K562 (cell line): Measurements from ENCODE around the gene CYP1B1.

Experiments used
- CREB1 ChIP-seq, 2 experiments: sonication (generic) in 1 of 2; formaldehyde crosslinking in 1 of 2; IDR thresholded peaks; 2 replicates each; pipeline versions ENCODE4 v1.6.1 to v1.8.0; 2012 to 2022; ENCODE audit warnings: inconsistent platforms in 1 of 2, mild to moderate bottlenecking in 1 of 2, missing genetic modification reagents in 1 of 2, moderate library complexity in 1 of 2
- DPF2 ChIP-seq: fragments of 450-650 bp; IDR thresholded peaks from 2 replicates; pipeline ENCODE4 v1.6.1; 2016
- ILK ChIP-seq: fragments of 450-650 bp; IDR thresholded peaks from 2 replicates; pipeline ENCODE4 v1.6.1; 2016; ENCODE audit warnings: missing genetic modification characterization, low read depth, mild to moderate bottlenecking, missing compliant biosample characterization, moderate library complexity, borderline replicate concordance
- KAT8 ChIP-seq: fragments of 450-650 bp; IDR thresholded peaks from 2 replicates; pipeline ENCODE4 v1.6.1; 2016; ENCODE audit warnings: low read depth, mild to moderate bottlenecking
- PHF21A ChIP-seq: fragments of 450-650 bp; IDR thresholded peaks from 2 replicates; pipeline ENCODE4 v1.6.1; 2017; ENCODE audit warnings: low read depth, borderline replicate concordance
- POLR2AphosphoS5 ChIP-seq: IDR thresholded peaks from 2 replicates; pipeline ENCODE4 v1.6.1; 2011; ENCODE audit warnings: mild to moderate bottlenecking, low read depth, low read length, moderate library complexity; ENCODE audit not compliant: control insufficient read depth, insufficient read depth
- PTBP1 ChIP-seq: fragments of 200-400 bp; formaldehyde crosslinking; IDR thresholded peaks from 2 replicates; pipeline ENCODE4 v1.6.1; 2017; ENCODE audit warnings: low read depth, low read length
- TAF1 ChIP-seq: IDR thresholded peaks from 2 replicates; pipeline ENCODE4 v1.6.1; 2011; ENCODE audit warnings: mild to moderate bottlenecking, low read length, moderate library complexity; ENCODE audit not compliant: insufficient read depth, control insufficient read depth, severe bottlenecking; ENCODE audit errors: extremely low read depth
- U2AF2 ChIP-seq: fragments of 200-400 bp; formaldehyde crosslinking; optimal IDR thresholded peaks from 2 replicates; pipeline ENCODE3; 2017; ENCODE audit warnings: low read depth, mild to moderate bottlenecking, low read length

DNA sequence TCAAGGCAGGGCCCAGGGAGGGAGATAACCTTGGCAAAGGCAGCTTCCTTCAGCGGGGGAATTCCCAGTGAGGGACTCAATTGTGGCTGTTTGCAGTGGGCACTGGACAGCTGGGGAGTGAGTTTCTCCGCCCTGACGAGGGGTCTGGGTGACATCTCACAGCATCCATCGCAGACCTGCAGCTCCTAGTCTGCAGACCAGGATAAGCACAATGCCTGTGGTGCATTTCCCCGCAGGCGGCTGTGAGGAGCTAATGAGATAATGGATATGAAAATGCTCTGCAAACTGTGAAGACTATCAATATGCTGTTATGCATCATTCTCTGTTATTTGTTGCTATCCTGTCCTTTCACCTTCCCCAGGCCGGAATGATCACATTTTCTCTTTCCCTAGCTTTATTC, 30.0 kb upstream of the CYP1B1 start:
- no peak for TF ChIP-seq KAT8
- TF ChIP-seq PTBP1: no peak
- TF ChIP-seq TAF1: no peak
- no peak for TF ChIP-seq DPF2
- no peak for TF ChIP-seq ILK (tag)
- no peak for TF ChIP-seq CREB1 (IDR thresholded peaks at IDR 0.05)
- no peak for TF ChIP-seq CREB1 (CRISPR knock-in tag; IDR thresholded peaks at IDR 0.05)
- TF ChIP-seq U2AF2: no peak
- TF ChIP-seq POLR2AphosphoS5: no peak
- no peak for TF ChIP-seq PHF21A
